ENCODE data around the gene ZNF226. TPM values are rescaled to one million over a fixed set of nuclear protein-coding genes. Genes with fewer than 3 reads are reported as not detected.
"Not testable (repeated sequence)": the region's sequence is repeated elsewhere in the genome, so short reads cannot be mapped to it uniquely, and the experiment has no call there.

ZNF226 gene
- polyA plus RNA-seq, 2 donors = 10.0 to 11.5 TPM

DNA sequence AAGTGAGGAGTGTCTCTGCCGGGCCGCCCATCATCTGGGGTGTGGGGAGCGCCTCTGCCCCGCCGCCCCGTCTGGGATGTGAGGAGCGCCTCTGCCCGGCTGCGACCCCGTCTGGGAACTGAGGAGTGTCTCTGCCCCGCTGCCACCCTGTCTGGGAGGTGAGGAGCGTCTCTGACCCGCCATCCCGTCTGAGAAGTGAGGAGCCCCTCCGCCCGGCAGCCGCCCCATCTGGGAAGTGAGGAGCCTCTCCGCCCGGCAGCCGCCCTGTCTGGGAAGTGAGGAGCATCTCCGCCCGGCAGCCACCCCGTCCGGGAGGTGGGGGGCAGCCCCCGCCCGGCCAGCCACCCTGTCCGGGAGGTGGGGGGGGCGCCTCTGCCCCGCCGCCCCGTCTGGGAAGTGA, 39.0 kb downstream of the ZNF226 start:
- not testable (repeated sequence) for H3K27ac ChIP-seq (ENCODE audit: low read depth in 2 of 2, low read length in 1 of 2); H3K9me3 ChIP-seq (ENCODE audit: control insufficient read depth in 2 of 2, insufficient read depth in 1 of 2, low read depth in 1 of 2, low read length in 1 of 2); H3K4me1 ChIP-seq (ENCODE audit: control insufficient read depth in 2 of 2, insufficient read depth in 2 of 2, low read length in 1 of 2); H3K4me3 ChIP-seq (ENCODE audit: low read depth in 1 of 2, low read length in 2 of 2); H3K27me3 ChIP-seq (ENCODE audit: control insufficient read depth in 1 of 2, insufficient read depth in 2 of 2, low read length in 2 of 2); H3K36me3 ChIP-seq (ENCODE audit: control insufficient read depth in 2 of 2, insufficient read depth in 2 of 2, low read length in 1 of 2)
- 94 to 96% methylated on average over 30 to 31 of the region's 31 CpGs for WGBS, 2 donors

GRCh38 chr19:44204772-44205171, 39.9 kb downstream of the ZNF226 start:
- H3K4me1 ChIP-seq (ENCODE audit: control insufficient read depth in 2 of 2, insufficient read depth in 2 of 2, low read length in 1 of 2) = no peaks in the 10 kb centered on the region

DNA sequence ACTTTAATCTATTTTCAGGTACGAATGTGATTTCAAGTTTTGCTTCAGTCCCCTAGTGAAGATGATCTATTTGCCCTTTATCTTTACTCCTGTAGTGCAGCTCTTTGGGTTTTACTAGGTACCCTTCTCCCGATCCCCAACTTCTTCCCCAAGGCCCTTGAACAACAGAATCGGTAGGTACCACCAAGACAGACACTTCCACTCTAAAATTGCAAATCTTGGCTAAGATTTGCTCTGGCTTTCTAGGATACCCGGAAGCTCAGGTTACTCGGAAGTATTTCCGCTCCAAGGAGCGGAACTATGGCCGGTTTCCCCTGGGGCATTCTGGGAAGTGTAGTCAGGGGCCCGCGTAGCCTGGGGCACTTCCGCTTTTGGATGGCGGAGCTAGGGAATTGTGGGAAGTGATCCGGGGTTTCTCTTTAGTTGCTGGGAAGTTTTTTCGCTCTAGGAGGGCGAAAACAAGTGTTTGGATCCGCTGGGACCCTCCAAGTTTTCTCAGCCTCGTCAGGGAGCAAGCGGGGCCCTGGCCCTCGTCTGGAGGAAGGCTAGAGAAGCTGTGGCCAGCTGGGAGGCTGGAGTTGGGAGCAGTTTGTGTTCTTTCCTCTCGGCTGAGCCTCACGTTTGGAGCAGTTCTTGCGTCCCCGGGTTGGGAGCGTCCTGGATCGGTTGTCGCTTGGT, 42.4 kb downstream of the ZNF226 start:
- WGBS, 2 donors = 4 to 5% methylated on average over 26 of the region's 26 CpGs
- Histone ChIP-seq H3K4me3 (ENCODE audit: low read depth in 1 of 2, low read length in 2 of 2) (peak overlapping the region; percentile 61 to 64), H3K27me3 (ENCODE audit: control insufficient read depth in 1 of 2, insufficient read depth in 2 of 2, low read length in 2 of 2) (no peaks in the 10 kb centered on the region), H3K36me3 (ENCODE audit: control insufficient read depth in 2 of 2, insufficient read depth in 2 of 2, low read length in 1 of 2) (no peaks in the 10 kb centered on the region), H3K4me1 (ENCODE audit: control insufficient read depth in 2 of 2, insufficient read depth in 2 of 2, low read length in 1 of 2) (no peaks in the 10 kb centered on the region), H3K9me3 (ENCODE audit: control insufficient read depth in 2 of 2, insufficient read depth in 1 of 2, low read depth in 1 of 2, low read length in 1 of 2) (peaks cover 2 to 3% of the 10 kb centered on the region in 2 donors), H3K27ac (ENCODE audit: low read depth in 2 of 2, low read length in 1 of 2) (peak overlapping the region; percentile 78 to 89)

More at GRCh38 chr19:44204772-44205171, 39.9 kb downstream of the ZNF226 start:
- no peak overlapping the region for H3K27ac ChIP-seq (ENCODE audit: low read depth in 2 of 2, low read length in 1 of 2)
- H3K9me3 ChIP-seq (ENCODE audit: control insufficient read depth in 2 of 2, insufficient read depth in 1 of 2, low read depth in 1 of 2, low read length in 1 of 2) = peaks cover 2 to 3% of the 10 kb centered on the region in 2 donors
- no peaks in the 10 kb centered on the region for H3K27me3 ChIP-seq (ENCODE audit: control insufficient read depth in 1 of 2, insufficient read depth in 2 of 2, low read length in 2 of 2)
- 73 to 86% methylated on average over 2 of the region's 2 CpGs for WGBS, 2 donors
- no peak overlapping the region for H3K4me3 ChIP-seq (ENCODE audit: low read depth in 1 of 2, low read length in 2 of 2)
- H3K36me3 ChIP-seq (ENCODE audit: control insufficient read depth in 2 of 2, insufficient read depth in 2 of 2, low read length in 1 of 2) = no peaks in the 10 kb centered on the region

DNA sequence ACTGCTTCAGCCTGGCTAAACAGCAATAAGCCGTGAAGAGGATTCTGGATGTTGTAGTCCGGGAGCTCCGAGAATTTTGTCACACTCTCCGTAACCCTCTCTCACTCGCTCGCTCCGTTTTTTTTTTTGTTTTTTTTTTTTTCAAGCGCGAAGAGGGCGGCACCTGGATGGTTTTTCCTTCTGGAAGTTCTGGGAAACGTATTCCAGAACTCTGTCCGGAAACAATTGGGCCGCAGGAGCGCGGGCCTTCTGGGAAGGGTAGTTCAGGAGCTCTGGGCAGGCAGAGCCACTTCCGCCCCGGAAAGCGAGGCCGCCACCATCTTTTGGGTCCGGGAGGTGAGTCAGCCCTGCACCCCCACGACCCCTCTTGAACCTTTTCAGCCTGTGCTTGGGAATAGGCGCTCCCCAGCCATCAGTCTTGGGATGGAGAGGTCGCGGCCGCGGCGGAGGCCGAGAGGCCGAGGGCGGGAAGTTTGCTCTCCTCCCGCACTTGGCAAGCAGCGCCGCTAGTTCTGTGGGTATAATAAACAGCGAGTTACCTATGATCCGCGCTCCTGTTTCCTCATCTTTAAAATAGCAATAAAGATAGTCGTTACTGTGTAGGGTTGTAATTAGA, 47.5 kb downstream of the ZNF226 start, which contains the start of gene ZNF227:
ZNF227 (plus strand) TSS at position 283 of the 616 bp plus-strand sequence. CDS start 5,261 bp downstream, outside the sequence.
- 0% methylated on average over 37 of the region's 37 CpGs for WGBS, 2 donors

GRCh38 chr19:44212866-44213346, 48.0 kb downstream of the ZNF226 start:
- Histone ChIP-seq H3K9me3 (ENCODE audit: control insufficient read depth in 2 of 2, insufficient read depth in 1 of 2, low read depth in 1 of 2, low read length in 1 of 2) (peaks cover 0 to 5% of the 10 kb centered on the region in 2 donors), H3K36me3 (ENCODE audit: control insufficient read depth in 2 of 2, insufficient read depth in 2 of 2, low read length in 1 of 2) (peaks cover 0 to 7% of the 10 kb centered on the region in 2 donors), H3K4me3 (ENCODE audit: low read depth in 1 of 2, low read length in 2 of 2) (peak overlapping the region; percentile 67 to 94), H3K4me1 (ENCODE audit: control insufficient read depth in 2 of 2, insufficient read depth in 2 of 2, low read length in 1 of 2) (no peaks in the 10 kb centered on the region), H3K27me3 (ENCODE audit: control insufficient read depth in 1 of 2, insufficient read depth in 2 of 2, low read length in 2 of 2) (no peaks in the 10 kb centered on the region), H3K27ac (ENCODE audit: low read depth in 2 of 2, low read length in 1 of 2) (peak overlapping the region; percentile 78 to 90)
- 3% methylated on average over 15 of the region's 15 CpGs for WGBS, 2 donors

More for the DNA sequence above, 47.5 kb downstream of the ZNF226 start, which contains the start of gene ZNF227:
- Histone ChIP-seq H3K4me1 (ENCODE audit: control insufficient read depth in 2 of 2, insufficient read depth in 2 of 2, low read length in 1 of 2) (no peaks in the 10 kb centered on the region), H3K27ac (ENCODE audit: low read depth in 2 of 2, low read length in 1 of 2) (peak within 1 kb of the TSS; percentile 78 to 90), H3K4me3 (ENCODE audit: low read depth in 1 of 2, low read length in 2 of 2) (peak within 1 kb of the TSS; percentile 67 to 94), H3K27me3 (ENCODE audit: control insufficient read depth in 1 of 2, insufficient read depth in 2 of 2, low read length in 2 of 2) (no peaks in the 10 kb centered on the region), H3K36me3 (ENCODE audit: control insufficient read depth in 2 of 2, insufficient read depth in 2 of 2, low read length in 1 of 2) (peaks cover 0 to 4% of the 10 kb centered on the region in 2 donors), H3K9me3 (ENCODE audit: control insufficient read depth in 2 of 2, insufficient read depth in 1 of 2, low read depth in 1 of 2, low read length in 1 of 2) (peaks cover 0 to 2% of the 10 kb centered on the region in 2 donors)

GRCh38 chr19:44219926-44220325, 55.0 kb downstream of the ZNF226 start:
- H3K36me3 ChIP-seq (ENCODE audit: control insufficient read depth in 2 of 2, insufficient read depth in 2 of 2, low read length in 1 of 2); H3K27ac ChIP-seq (ENCODE audit: low read depth in 2 of 2, low read length in 1 of 2); H3K27me3 ChIP-seq (ENCODE audit: control insufficient read depth in 1 of 2, insufficient read depth in 2 of 2, low read length in 2 of 2); H3K4me3 ChIP-seq (ENCODE audit: low read depth in 1 of 2, low read length in 2 of 2); H3K4me1 ChIP-seq (ENCODE audit: control insufficient read depth in 2 of 2, insufficient read depth in 2 of 2, low read length in 1 of 2); H3K9me3 ChIP-seq (ENCODE audit: control insufficient read depth in 2 of 2, insufficient read depth in 1 of 2, low read depth in 1 of 2, low read length in 1 of 2): not testable (repeated sequence)
- 92 to 94% methylated on average over 1 to 3 of the region's 3 CpGs for WGBS, 2 donors

- not testable (repeated sequence) for H3K27me3 ChIP-seq (ENCODE audit: control insufficient read depth in 1 of 2, insufficient read depth in 2 of 2, low read length in 2 of 2); H3K9me3 ChIP-seq (ENCODE audit: control insufficient read depth in 2 of 2, insufficient read depth in 1 of 2, low read depth in 1 of 2, low read length in 1 of 2); H3K36me3 ChIP-seq (ENCODE audit: control insufficient read depth in 2 of 2, insufficient read depth in 2 of 2, low read length in 1 of 2); H3K4me1 ChIP-seq (ENCODE audit: control insufficient read depth in 2 of 2, insufficient read depth in 2 of 2, low read length in 1 of 2); H3K27ac ChIP-seq (ENCODE audit: low read depth in 2 of 2, low read length in 1 of 2); H3K4me3 ChIP-seq (ENCODE audit: low read depth in 1 of 2, low read length in 2 of 2)
- WGBS, 2 donors = 96 to 99% methylated on average over 6 of the region's 6 CpGs
Observed at GRCh38 chr19:44220761-44221160, 55.9 kb downstream of the ZNF226 start.

- H3K4me1 ChIP-seq (ENCODE audit: control insufficient read depth in 2 of 2, insufficient read depth in 2 of 2, low read length in 1 of 2); H3K27me3 ChIP-seq (ENCODE audit: control insufficient read depth in 1 of 2, insufficient read depth in 2 of 2, low read length in 2 of 2); H3K27ac ChIP-seq (ENCODE audit: low read depth in 2 of 2, low read length in 1 of 2); H3K9me3 ChIP-seq (ENCODE audit: control insufficient read depth in 2 of 2, insufficient read depth in 1 of 2, low read depth in 1 of 2, low read length in 1 of 2); H3K36me3 ChIP-seq (ENCODE audit: control insufficient read depth in 2 of 2, insufficient read depth in 2 of 2, low read length in 1 of 2); H3K4me3 ChIP-seq (ENCODE audit: low read depth in 1 of 2, low read length in 2 of 2): not testable (repeated sequence)
- 96 to 100% methylated on average over 2 to 3 of the region's 3 CpGs for WGBS, 2 donors
Observed at GRCh38 chr19:44221291-44221690, 56.4 kb downstream of the ZNF226 start.
